ENCODE results near the gene TIMM29. TPM values are rescaled to one million over a fixed set of nuclear protein-coding genes. Genes with fewer than 3 reads are reported as not detected.
"Not testable (repeated sequence)": the region's sequence is repeated elsewhere in the genome, so short reads cannot be mapped to it uniquely, and the experiment has no call there.

Gene TIMM29
- total and polyA plus RNA-seq, 4 donors, result 24.3 to 37.6 (median 26.8) TPM

DNA sequence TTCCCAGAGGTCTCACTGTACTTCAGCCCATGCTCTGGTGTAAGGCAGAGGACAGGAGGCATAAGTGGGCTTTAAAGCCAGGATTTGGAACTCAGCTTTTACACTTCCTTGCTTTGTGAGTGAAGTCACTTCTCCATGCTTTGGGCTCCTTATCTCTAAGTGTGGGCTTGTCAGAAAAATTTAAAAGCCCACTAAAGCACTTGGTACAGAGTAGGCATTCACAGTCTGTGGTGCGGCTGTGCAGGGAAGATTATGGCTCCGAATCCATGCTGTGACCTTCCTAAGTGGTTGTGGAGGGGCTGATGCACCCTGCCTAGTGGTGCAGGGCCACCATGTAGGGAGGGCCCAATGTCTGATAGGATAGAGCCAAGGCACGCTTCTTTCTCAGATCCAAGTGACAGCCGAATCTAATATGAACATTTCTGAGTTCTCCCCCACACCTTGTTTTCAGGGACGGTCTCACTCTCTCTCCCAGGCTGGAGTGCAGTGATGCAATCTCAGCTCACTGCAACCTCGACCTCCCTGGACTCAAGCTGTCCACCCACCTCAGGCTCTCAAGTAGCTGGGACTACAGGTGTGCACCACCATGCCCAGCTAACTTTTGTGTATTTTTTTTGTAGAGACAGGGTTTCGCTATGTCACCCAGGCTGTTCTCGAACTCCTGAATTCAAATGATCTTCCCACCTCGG, 6.9 kb downstream of the TIMM29 start:
- no peak for DNase-seq (ENCODE audit: low read depth in 4 of 6, low spot score in 6 of 6)
- Histone ChIP-seq H3K9me3 (ENCODE audit: control insufficient read depth, insufficient read depth, low read length) (no peaks in the 10 kb centered on the region), H3K36me3 (ENCODE audit: control insufficient read depth, insufficient read depth, low read length) (peaks cover 20% of the 10 kb centered on the region), H3K27me3 (ENCODE audit: control insufficient read depth, insufficient read depth, low read length) (no peaks in the 10 kb centered on the region), H3K27ac (ENCODE audit: low read depth, low read length) (no peak overlapping the region), H3K4me1 (ENCODE audit: control insufficient read depth, insufficient read depth, low read length) (peaks cover 4% of the 10 kb centered on the region), H3K4me3 (ENCODE audit: low read depth, low read length) (no peak overlapping the region)
- WGBS (ENCODE audit: insufficient coverage), result 88% methylated on average over 8 of the region's 9 CpGs

DNA sequence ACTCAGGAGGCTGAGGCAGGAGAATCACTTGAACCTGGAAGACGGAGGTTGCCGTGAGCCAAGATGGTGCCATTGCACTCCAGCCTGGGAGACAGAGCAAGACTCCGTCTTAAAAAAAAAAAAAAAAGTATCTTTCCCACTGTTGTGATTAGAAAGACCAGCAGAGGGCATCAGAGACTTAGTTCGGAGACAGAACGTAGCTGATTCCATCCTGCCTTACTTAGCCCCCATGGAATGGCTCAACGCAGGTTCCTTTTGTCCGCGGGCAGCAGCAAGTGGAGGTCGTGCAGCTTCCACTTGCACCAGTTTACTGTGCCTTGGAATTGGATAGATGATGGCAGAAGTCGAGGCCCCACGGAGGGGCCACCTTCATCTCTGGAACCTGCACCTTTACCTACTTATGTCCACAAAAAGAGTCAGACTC, 8.1 kb downstream of the TIMM29 start:
- Histone ChIP-seq H3K9me3 (ENCODE audit: control insufficient read depth, insufficient read depth, low read length) (no peaks in the 10 kb centered on the region), H3K4me1 (ENCODE audit: control insufficient read depth, insufficient read depth, low read length) (peaks cover 4% of the 10 kb centered on the region), H3K36me3 (ENCODE audit: control insufficient read depth, insufficient read depth, low read length) (peaks cover 12% of the 10 kb centered on the region), H3K27me3 (ENCODE audit: control insufficient read depth, insufficient read depth, low read length) (no peaks in the 10 kb centered on the region), H3K27ac (ENCODE audit: low read depth, low read length) (no peak overlapping the region), H3K4me3 (ENCODE audit: low read depth, low read length) (peak overlapping the region; percentile 9)
- WGBS (ENCODE audit: insufficient coverage), result 3% methylated on average over 8 of the region's 11 CpGs
- peak in 4 of 6 donors; percentile 59 to 96 (median 80) for DNase-seq (ENCODE audit: low read depth in 4 of 6, low spot score in 6 of 6)

DNA sequence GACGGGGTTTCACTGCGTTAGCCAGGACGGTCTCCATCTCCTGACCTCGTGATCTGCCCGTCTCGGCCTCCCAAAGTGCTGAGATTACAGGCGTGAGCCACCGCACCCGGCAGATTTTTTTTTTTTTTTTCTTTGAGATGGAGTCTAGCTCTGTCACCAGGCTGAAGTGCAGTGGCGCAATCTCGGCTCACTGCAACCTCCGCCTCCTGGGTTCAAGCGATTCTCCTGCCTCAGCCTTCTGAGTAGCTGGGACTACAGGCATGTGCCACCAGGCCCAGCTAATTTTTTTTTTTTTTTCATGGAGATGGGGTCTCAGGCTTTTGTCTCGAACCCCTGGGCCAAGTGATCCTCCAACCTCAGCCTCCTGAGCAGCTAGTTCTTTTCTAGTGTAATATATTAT, 13.0 kb downstream of the TIMM29 start:
- not testable (repeated sequence) for H3K9me3 ChIP-seq (ENCODE audit: control insufficient read depth, insufficient read depth, low read length); H3K27me3 ChIP-seq (ENCODE audit: control insufficient read depth, insufficient read depth, low read length); H3K4me3 ChIP-seq (ENCODE audit: low read depth, low read length); H3K36me3 ChIP-seq (ENCODE audit: control insufficient read depth, insufficient read depth, low read length); H3K4me1 ChIP-seq (ENCODE audit: control insufficient read depth, insufficient read depth, low read length); H3K27ac ChIP-seq (ENCODE audit: low read depth, low read length); DNase-seq (ENCODE audit: low read depth in 4 of 6, low spot score in 6 of 6)
- WGBS (ENCODE audit: insufficient coverage), result 83% methylated on average over 6 of the region's 14 CpGs

DNA sequence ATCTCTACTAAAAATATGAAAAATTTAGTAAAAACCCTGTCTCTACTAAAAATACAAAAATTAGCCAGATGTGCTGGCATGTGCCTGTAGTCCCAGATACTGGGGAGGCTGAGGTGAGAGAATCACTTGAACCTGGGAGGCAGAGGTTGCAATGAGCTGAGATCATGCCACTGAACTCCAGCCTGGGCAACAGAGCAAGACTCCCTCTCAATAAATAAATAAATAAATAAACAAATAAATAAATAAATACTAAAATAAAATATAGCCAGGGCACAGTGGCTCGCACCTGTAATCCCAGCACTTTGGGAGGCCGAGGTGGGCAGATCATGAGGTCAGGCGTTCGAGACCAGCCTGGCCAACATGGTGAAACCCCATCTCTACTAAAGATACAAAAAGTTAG, 14.8 kb downstream of the TIMM29 start:
- H3K4me1 ChIP-seq (ENCODE audit: control insufficient read depth, insufficient read depth, low read length), result not testable (repeated sequence)

DNA sequence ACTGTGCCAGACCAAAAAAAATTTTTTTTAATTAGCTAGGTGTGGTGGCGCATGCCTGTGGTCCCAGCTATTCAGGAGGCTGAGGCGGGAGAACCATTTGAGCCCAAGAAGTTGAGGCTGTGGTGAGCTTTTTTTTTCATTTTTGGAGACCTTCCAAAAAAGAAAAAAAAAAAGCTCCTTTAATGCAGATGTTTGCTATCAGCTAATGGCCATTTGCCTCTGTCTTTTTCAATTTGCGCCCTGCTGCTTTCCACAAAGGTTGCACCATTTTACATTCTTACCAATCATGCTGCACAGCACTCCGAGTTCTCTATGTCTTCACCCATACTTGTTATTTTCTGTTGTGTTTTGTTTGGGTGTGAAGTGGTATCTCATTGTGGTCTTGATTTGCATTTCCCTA, 16.7 kb downstream of the TIMM29 start:
- Histone ChIP-seq H3K27me3 (ENCODE audit: control insufficient read depth, insufficient read depth, low read length) (no peaks in the 10 kb centered on the region), H3K36me3 (ENCODE audit: control insufficient read depth, insufficient read depth, low read length) (no peaks in the 10 kb centered on the region), H3K27ac (ENCODE audit: low read depth, low read length) (no peak overlapping the region), H3K4me3 (ENCODE audit: low read depth, low read length) (no peak overlapping the region), H3K9me3 (ENCODE audit: control insufficient read depth, insufficient read depth, low read length) (no peaks in the 10 kb centered on the region), H3K4me1 (ENCODE audit: control insufficient read depth, insufficient read depth, low read length) (peaks cover 4% of the 10 kb centered on the region)
- peak in 1 of 6 donors; percentile 31 for DNase-seq (ENCODE audit: low read depth in 4 of 6, low spot score in 6 of 6)
- WGBS (ENCODE audit: insufficient coverage), result no CpG with 5 or more reads among the region's 4 CpGs

More for the DNA sequence above, 14.8 kb downstream of the TIMM29 start:
- H3K36me3 ChIP-seq (ENCODE audit: control insufficient read depth, insufficient read depth, low read length); DNase-seq (ENCODE audit: low read depth in 4 of 6, low spot score in 6 of 6); H3K9me3 ChIP-seq (ENCODE audit: control insufficient read depth, insufficient read depth, low read length); H3K4me3 ChIP-seq (ENCODE audit: low read depth, low read length); H3K27me3 ChIP-seq (ENCODE audit: control insufficient read depth, insufficient read depth, low read length); H3K27ac ChIP-seq (ENCODE audit: low read depth, low read length): not testable (repeated sequence)
- WGBS (ENCODE audit: insufficient coverage), result no CpG with 5 or more reads among the region's 4 CpGs

DNA sequence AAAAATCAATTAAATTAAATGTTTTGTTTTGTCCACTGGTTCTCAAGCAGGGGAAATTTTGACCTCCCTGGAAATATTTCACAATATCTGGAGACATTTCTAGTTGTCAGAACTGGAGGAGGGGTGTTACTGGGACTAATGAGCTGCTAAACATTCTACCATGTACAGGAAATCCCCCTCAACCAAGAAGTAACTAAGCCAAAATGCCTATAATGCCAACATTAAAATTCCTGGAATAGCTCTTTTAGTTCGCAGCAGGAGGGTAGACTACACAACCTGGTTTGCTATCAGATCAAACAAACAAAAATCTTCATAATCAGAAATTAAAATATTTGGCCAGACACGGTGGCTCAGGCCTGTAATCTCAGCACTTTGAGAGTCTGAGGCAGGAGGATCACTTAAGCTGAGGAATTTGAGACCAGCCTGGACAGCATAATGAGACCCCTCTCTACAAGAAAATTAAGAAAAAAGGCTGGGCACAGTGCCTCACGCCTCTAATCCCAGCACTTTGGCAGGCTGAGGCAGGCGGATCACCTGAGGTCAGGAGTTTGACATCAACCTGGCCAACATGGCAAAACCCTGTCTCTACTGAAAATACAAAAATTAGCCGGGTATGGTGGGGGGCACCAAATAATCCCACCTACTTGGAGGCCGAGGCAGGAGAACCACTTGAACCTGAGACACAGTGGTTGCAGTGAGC, 18.5 kb downstream of the TIMM29 start:
- H3K4me3 ChIP-seq (ENCODE audit: low read depth, low read length), result no peak overlapping the region
- 85% methylated on average over 4 of the region's 6 CpGs for WGBS (ENCODE audit: insufficient coverage)
- H3K4me1 ChIP-seq (ENCODE audit: control insufficient read depth, insufficient read depth, low read length), result peaks cover 3% of the 10 kb centered on the region
- no peaks in the 10 kb centered on the region for H3K36me3 ChIP-seq (ENCODE audit: control insufficient read depth, insufficient read depth, low read length)
- no peaks in the 10 kb centered on the region for H3K9me3 ChIP-seq (ENCODE audit: control insufficient read depth, insufficient read depth, low read length)
- peak in 1 of 6 donors; percentile 61 for DNase-seq (ENCODE audit: low read depth in 4 of 6, low spot score in 6 of 6)
- no peaks in the 10 kb centered on the region for H3K27me3 ChIP-seq (ENCODE audit: control insufficient read depth, insufficient read depth, low read length)
- H3K27ac ChIP-seq (ENCODE audit: low read depth, low read length), result no peak overlapping the region

DNA sequence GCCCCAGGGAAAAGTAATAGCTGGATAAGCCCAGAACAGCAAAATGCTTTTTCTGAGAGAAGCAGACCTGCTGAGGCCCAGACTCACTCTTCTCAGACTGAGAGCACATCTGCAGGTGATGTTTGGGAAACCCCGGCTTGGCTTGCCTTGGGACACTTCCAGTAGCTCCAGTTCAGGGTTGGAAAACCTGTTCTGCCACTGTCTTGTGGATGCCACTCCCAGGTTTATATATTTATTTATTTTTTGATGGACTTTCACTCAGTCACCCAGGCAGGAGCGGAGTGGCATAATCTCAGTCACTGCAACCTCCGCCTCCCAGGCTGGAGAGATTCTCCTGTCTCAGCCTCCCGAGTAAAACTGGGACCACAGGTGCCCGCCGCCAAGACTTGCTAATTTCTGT, 24.2 kb downstream of the TIMM29 start:
- no peak for DNase-seq (ENCODE audit: low read depth in 4 of 6, low spot score in 6 of 6)
- no peak overlapping the region for H3K27ac ChIP-seq (ENCODE audit: low read depth, low read length)
- 85% methylated on average over 2 of the region's 6 CpGs for WGBS (ENCODE audit: insufficient coverage)
- H3K4me3 ChIP-seq (ENCODE audit: low read depth, low read length), result no peak overlapping the region
- H3K27me3 ChIP-seq (ENCODE audit: control insufficient read depth, insufficient read depth, low read length), result no peaks in the 10 kb centered on the region
- H3K36me3 ChIP-seq (ENCODE audit: control insufficient read depth, insufficient read depth, low read length), result no peaks in the 10 kb centered on the region
- no peaks in the 10 kb centered on the region for H3K9me3 ChIP-seq (ENCODE audit: control insufficient read depth, insufficient read depth, low read length)
- H3K4me1 ChIP-seq (ENCODE audit: control insufficient read depth, insufficient read depth, low read length), result no peaks in the 10 kb centered on the region

DNA sequence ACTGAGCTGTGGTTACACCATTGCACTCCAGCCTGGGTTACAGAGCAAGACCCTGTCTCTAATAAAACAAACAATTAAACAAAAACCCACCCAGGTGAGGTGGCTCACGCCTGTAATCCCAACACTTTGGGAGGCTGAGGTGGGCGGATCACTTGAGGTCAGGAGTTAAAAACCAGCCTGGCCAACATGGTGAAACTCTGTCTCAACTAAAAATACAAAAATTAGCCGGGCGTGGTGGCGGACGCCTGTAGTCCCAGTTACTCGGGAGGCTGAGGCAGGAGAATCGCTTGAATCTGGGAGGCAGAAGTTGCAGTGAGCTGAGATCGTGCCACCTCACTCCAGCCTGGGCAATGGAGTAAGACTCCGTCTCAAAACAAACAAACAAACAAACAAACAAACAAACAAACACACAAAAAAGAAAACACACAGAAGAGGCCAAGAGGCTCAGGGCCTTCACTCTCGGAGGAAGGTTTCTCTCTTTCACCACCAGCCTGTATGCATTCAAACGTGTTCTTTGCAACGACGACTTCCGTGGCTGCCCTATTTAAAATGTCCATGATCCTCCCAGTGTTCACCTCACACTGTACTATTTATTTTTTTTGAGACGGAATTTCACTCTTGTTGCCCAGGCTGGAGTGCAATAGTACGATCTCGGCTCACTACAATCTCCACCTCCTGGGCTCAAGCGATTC, 30.8 kb downstream of the TIMM29 start:
- DNase-seq (ENCODE audit: low read depth in 4 of 6, low spot score in 6 of 6); H3K27ac ChIP-seq (ENCODE audit: low read depth, low read length); H3K4me3 ChIP-seq (ENCODE audit: low read depth, low read length); H3K9me3 ChIP-seq (ENCODE audit: control insufficient read depth, insufficient read depth, low read length); H3K36me3 ChIP-seq (ENCODE audit: control insufficient read depth, insufficient read depth, low read length); H3K27me3 ChIP-seq (ENCODE audit: control insufficient read depth, insufficient read depth, low read length): not testable (repeated sequence)
- WGBS (ENCODE audit: insufficient coverage), result 94% methylated on average over 8 of the region's 19 CpGs
- peaks cover 24% of the 10 kb centered on the region for H3K4me1 ChIP-seq (ENCODE audit: control insufficient read depth, insufficient read depth, low read length)

DNA sequence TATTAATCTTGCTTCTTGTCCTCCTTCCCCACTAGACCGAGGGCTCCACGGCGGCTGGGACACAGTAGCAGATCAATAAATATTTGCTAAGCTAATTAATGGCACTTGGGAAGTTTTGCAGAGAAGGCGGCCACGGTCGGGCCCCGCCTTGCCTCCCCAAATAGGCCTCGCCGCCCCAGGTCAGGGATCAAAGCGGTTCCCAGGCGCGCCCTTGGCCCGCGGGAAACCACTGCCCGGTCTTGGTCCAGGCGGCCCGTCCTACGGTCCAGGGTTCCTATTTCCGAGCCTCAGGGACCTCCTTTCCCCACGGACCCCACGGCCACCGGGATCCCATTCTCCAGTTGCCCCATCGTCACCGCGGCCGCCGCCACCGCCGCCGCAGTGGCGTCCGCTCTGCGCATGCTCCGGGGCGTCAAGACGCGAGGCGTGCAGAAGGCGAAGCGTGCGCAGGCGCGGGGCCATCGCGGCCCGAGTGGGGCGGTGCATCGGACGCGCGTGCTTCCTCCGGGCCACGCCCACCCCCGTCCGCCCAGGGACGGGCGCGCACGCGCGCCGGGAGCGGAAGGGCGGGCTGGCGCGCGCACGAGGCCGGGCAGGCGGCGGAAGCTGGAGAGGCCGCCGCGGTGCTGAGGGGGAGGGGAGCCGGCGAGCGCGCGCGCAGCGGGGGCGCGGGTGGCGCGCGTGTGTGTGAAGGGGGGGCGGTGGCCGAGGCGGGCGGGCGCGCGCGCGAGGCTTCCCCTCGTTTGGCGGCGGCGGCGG, 31.9 kb downstream of the TIMM29 start, which contains the start of gene SMARCA4:
TSS of gene SMARCA4 (plus strand) at position 717 of the 759 bp plus-strand sequence. CDS start 23,122 bp downstream, outside the sequence.
- Histone ChIP-seq H3K4me3 (ENCODE audit: low read depth, low read length) (peak within 1 kb of the TSS; percentile 97), H3K27ac (ENCODE audit: low read depth, low read length) (peak within 1 kb of the TSS; percentile 90), H3K27me3 (ENCODE audit: control insufficient read depth, insufficient read depth, low read length) (no peaks in the 10 kb centered on the region), H3K36me3 (ENCODE audit: control insufficient read depth, insufficient read depth, low read length) (peaks cover 6% of the 10 kb centered on the region), H3K9me3 (ENCODE audit: control insufficient read depth, insufficient read depth, low read length) (no peaks in the 10 kb centered on the region), H3K4me1 (ENCODE audit: control insufficient read depth, insufficient read depth, low read length) (peaks cover 30% of the 10 kb centered on the region)
- under 1% methylated on average over 96 of the region's 100 CpGs for WGBS (ENCODE audit: insufficient coverage)
- DNase-seq (ENCODE audit: low read depth in 4 of 6, low spot score in 6 of 6), result peak; percentile 95 to 99 (median 96)

All from spinal cord (tissue), 10 donors.